Activated T-helper 1 cell treated with anti-CD3 and anti-CD28 coated beads, Interleukin-12 subunit alpha, Interleukin-12 subunit beta, Interleukin-2, Interleukin-4 antibody, amounts not matched to agents 30 ng/mL and 10 ng/mL and 1 ng/mL, durations not matched to agents 14 hours and 24 hours and 36 hours (primary cell): ENCODE measurements around the gene KCNAB2. TPM values are rescaled to one million over a fixed set of nuclear protein-coding genes. Genes with fewer than 3 reads are reported as not detected.
"Not testable (repeated sequence)": the region's sequence is repeated elsewhere in the genome, so short reads cannot be mapped to it uniquely, and the experiment has no call there.

ENCODE experiments used
- DNase-seq: peaks from one replicate; pipeline ENCODE4 v3.0.0; 2021; ENCODE audit warnings: low spot score
- H3K27ac Mint-ChIP-seq: one replicate; pipeline ENCODE4 v1.8.0; 2021; ENCODE audit warnings: mild to moderate bottlenecking, mixed read lengths
- H3K27me3 Mint-ChIP-seq: one replicate; pipeline ENCODE4 v1.8.0; 2022; ENCODE audit warnings: mild to moderate bottlenecking, moderate library complexity, mixed read lengths; ENCODE audit not compliant: insufficient read depth
- H3K36me3 Mint-ChIP-seq: one replicate; pipeline ENCODE4 v1.8.0; 2021; ENCODE audit warnings: low read depth, mixed read lengths
- H3K4me1 Mint-ChIP-seq: one replicate; pipeline ENCODE4 v1.8.0; 2021; ENCODE audit warnings: low read depth, mixed read lengths
- H3K4me3 Mint-ChIP-seq: one replicate; pipeline ENCODE4 v1.8.0; 2021; ENCODE audit warnings: mild to moderate bottlenecking, moderate library complexity, mixed read lengths
- H3K9me3 Mint-ChIP-seq: one replicate; pipeline ENCODE4 v1.8.0; 2021; ENCODE audit warnings: mixed read lengths
- intact Hi-C: fragments of 100-400 bp; cut with micrococcal nuclease; formaldehyde crosslinking; loops from one replicate; pipeline ENCODE4 v1.15.1; 2024
- total RNA-seq: library from RNA; stranded (reverse); gene quantifications from 2 replicates; pipeline ENCODE4 v1.2.3, GENCODE V29; 2022

KCNAB2 gene
- total RNA-seq, 1 donor from 2014 or later = 237 TPM

GRCh38 chr1:6057170-6057845, 11.6 kb downstream of the KCNAB2 start:
- Mint-ChIP-seq H3K27ac (no peak overlapping the region), H3K4me1 (peaks cover 8% of the 10 kb centered on the region), H3K36me3 (peaks cover 18% of the 10 kb centered on the region), H3K27me3 (peaks cover 1% of the 10 kb centered on the region), H3K4me3 (no peak overlapping the region), H3K9me3 (no peaks in the 10 kb centered on the region)
- DNase-seq = no peak
- intact Hi-C loops = no loop called here

- Mint-ChIP-seq H3K4me1 (peaks cover 4% of the 10 kb centered on the region), H3K9me3 (no peaks in the 10 kb centered on the region), H3K36me3 (peaks cover 16% of the 10 kb centered on the region), H3K27ac (no peak overlapping the region), H3K4me3 (no peak overlapping the region), H3K27me3 (peaks cover 1% of the 10 kb centered on the region)
- no peak for DNase-seq
- intact Hi-C loops = no loop called here
Observed at GRCh38 chr1:6059866-6060265, 14.2 kb downstream of the KCNAB2 start.

GRCh38 chr1:6062670-6063069, 17.0 kb downstream of the KCNAB2 start:
- peaks cover 11% of the 10 kb centered on the region for H3K36me3 Mint-ChIP-seq
- peaks cover 4% of the 10 kb centered on the region for H3K4me1 Mint-ChIP-seq
- intact Hi-C loops = no loop called here
- H3K9me3 Mint-ChIP-seq = no peaks in the 10 kb centered on the region
- no peak for DNase-seq
- H3K27ac Mint-ChIP-seq = no peak overlapping the region
- no peaks in the 10 kb centered on the region for H3K27me3 Mint-ChIP-seq
- no peak overlapping the region for H3K4me3 Mint-ChIP-seq

GRCh38 chr1:6063532-6064053, 17.9 kb downstream of the KCNAB2 start:
- H3K4me3 Mint-ChIP-seq, intact Hi-C loops, H3K9me3 Mint-ChIP-seq, H3K4me1 Mint-ChIP-seq, H3K27ac Mint-ChIP-seq, H3K27me3 Mint-ChIP-seq, DNase-seq: not testable (repeated sequence)
- peaks cover 11% of the 10 kb centered on the region for H3K36me3 Mint-ChIP-seq

- H3K27ac Mint-ChIP-seq = no peak overlapping the region
- no peaks in the 10 kb centered on the region for H3K27me3 Mint-ChIP-seq
- intact Hi-C loops = no loop called here
- H3K36me3 Mint-ChIP-seq = peaks cover 5% of the 10 kb centered on the region
- DNase-seq = no peak
- H3K9me3 Mint-ChIP-seq = no peaks in the 10 kb centered on the region
- H3K4me3 Mint-ChIP-seq = no peak overlapping the region
- H3K4me1 Mint-ChIP-seq = peaks cover 4% of the 10 kb centered on the region
Observed at GRCh38 chr1:6065093-6065858, 19.6 kb downstream of the KCNAB2 start.

- Mint-ChIP-seq H3K27me3 (no peaks in the 10 kb centered on the region), H3K4me3 (no peak overlapping the region), H3K27ac (no peak overlapping the region), H3K36me3 (peaks cover 8% of the 10 kb centered on the region), H3K9me3 (no peaks in the 10 kb centered on the region), H3K4me1 (peaks cover 4% of the 10 kb centered on the region)
- DNase-seq = no peak
- intact Hi-C loops = no loop called here
Observed at GRCh38 chr1:6066680-6067079, 21.0 kb downstream of the KCNAB2 start.

- Mint-ChIP-seq H3K27ac (no peak overlapping the region), H3K27me3 (no peaks in the 10 kb centered on the region), H3K36me3 (peaks cover 8% of the 10 kb centered on the region), H3K4me3 (no peak overlapping the region), H3K4me1 (peaks cover 4% of the 10 kb centered on the region), H3K9me3 (no peaks in the 10 kb centered on the region)
- DNase-seq = no peak
- intact Hi-C loops = no loop called here
Observed at GRCh38 chr1:6068073-6068472, 22.4 kb downstream of the KCNAB2 start.

GRCh38 chr1:6068932-6069331, 23.2 kb downstream of the KCNAB2 start:
- H3K4me3 Mint-ChIP-seq = no peak overlapping the region
- H3K27ac Mint-ChIP-seq = no peak overlapping the region
- no peak for DNase-seq
- no peaks in the 10 kb centered on the region for H3K27me3 Mint-ChIP-seq
- H3K9me3 Mint-ChIP-seq = no peaks in the 10 kb centered on the region
- peaks cover 5% of the 10 kb centered on the region for H3K36me3 Mint-ChIP-seq
- intact Hi-C loops = no loop called here
- H3K4me1 Mint-ChIP-seq = no peaks in the 10 kb centered on the region

GRCh38 chr1:6069573-6069972, 23.9 kb downstream of the KCNAB2 start:
- H3K27ac Mint-ChIP-seq = no peak overlapping the region
- H3K36me3 Mint-ChIP-seq = peaks cover 6% of the 10 kb centered on the region
- no peaks in the 10 kb centered on the region for H3K9me3 Mint-ChIP-seq
- intact Hi-C loops = no loop called here
- H3K27me3 Mint-ChIP-seq = no peaks in the 10 kb centered on the region
- no peak for DNase-seq
- no peak overlapping the region for H3K4me3 Mint-ChIP-seq
- no peaks in the 10 kb centered on the region for H3K4me1 Mint-ChIP-seq

GRCh38 chr1:6070450-6070974, 24.8 kb downstream of the KCNAB2 start:
- Mint-ChIP-seq H3K27me3 (no peaks in the 10 kb centered on the region), H3K4me1 (no peaks in the 10 kb centered on the region), H3K4me3 (no peak overlapping the region), H3K27ac (no peak overlapping the region), H3K36me3 (peaks cover 10% of the 10 kb centered on the region), H3K9me3 (no peaks in the 10 kb centered on the region)
- intact Hi-C loops = no loop called here
- no peak for DNase-seq

GRCh38 chr1:6071219-6071618, 25.5 kb downstream of the KCNAB2 start:
- no peak for DNase-seq
- Mint-ChIP-seq H3K36me3 (peaks cover 12% of the 10 kb centered on the region), H3K27me3 (no peaks in the 10 kb centered on the region), H3K9me3 (no peaks in the 10 kb centered on the region), H3K4me1 (no peaks in the 10 kb centered on the region), H3K27ac (no peak overlapping the region), H3K4me3 (no peak overlapping the region)
- intact Hi-C loops = no loop called here

GRCh38 chr1:6072774-6073479, 27.2 kb downstream of the KCNAB2 start:
- no peak overlapping the region for H3K4me3 Mint-ChIP-seq
- H3K36me3 Mint-ChIP-seq = peaks cover 18% of the 10 kb centered on the region
- H3K4me1 Mint-ChIP-seq = no peaks in the 10 kb centered on the region
- no peak overlapping the region for H3K27ac Mint-ChIP-seq
- H3K9me3 Mint-ChIP-seq = no peaks in the 10 kb centered on the region
- no peak for DNase-seq
- no peaks in the 10 kb centered on the region for H3K27me3 Mint-ChIP-seq
- intact Hi-C loops = no loop called here
